ENCODE measurements around the gene RMND5A.
"Not testable (repeated sequence)": the region's sequence is repeated elsewhere in the genome, so short reads cannot be mapped to it uniquely, and the experiment has no call there.

RMND5A gene

DNA sequence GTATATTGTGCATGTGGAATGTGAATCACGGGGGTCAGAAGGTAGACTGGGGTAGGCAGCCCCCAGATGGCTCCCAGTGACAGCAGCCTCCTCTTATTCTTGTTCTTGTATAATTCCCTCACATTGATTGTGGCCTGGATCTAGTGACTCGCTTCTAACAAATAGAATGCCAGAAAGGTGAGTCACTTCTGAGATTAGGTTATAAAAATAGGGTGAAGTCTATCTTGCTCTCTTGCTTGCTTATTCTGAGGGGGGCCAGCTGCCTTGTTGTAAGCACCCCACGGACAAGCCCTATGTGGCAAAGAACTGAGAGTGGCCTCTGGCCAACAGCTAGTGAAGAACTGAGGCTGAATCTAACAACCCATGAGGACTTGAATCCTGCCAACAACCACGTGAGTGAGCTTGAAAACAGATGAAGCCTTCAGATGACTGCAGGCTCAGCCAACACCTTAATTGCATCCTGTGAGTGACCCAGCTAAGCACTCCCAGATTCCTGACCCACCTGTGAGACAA, 15.6 kb upstream of the RMND5A start:
- Histone ChIP-seq H2AFZ (ENCODE audit: insufficient read depth, low read length, poor library complexity) (no peak overlapping the region), H2BK5ac (ENCODE audit: low read depth, low read length, poor library complexity) (no peak overlapping the region)
- WGBS (ENCODE audit: extremely low coverage, insufficient coverage, insufficient read length), result no CpG with 5 or more reads among the region's 4 CpGs

GRCh38 chr2:86706220-86706619, 13.9 kb upstream of the RMND5A start:
- H3K4me1 ChIP-seq (ENCODE audit: control insufficient read depth in 1 of 2, insufficient read depth in 2 of 2, low read length in 2 of 2), result no peaks in the 10 kb centered on the region
- H4K8ac ChIP-seq (ENCODE audit: low read depth, low read length), result no peak overlapping the region
- no peak overlapping the region for H4K91ac ChIP-seq (ENCODE audit: low read depth, low read length)
- no peak overlapping the region for H3K9ac ChIP-seq (ENCODE audit: low read length)
- no peak for DNase-seq
- no peaks in the 10 kb centered on the region for H3K79me2 ChIP-seq (ENCODE audit: control insufficient read depth, insufficient read depth, low read length, poor library complexity)
- H4K12ac ChIP-seq (ENCODE audit: low read depth, low read length), result no peak overlapping the region
- H2AK5ac ChIP-seq (ENCODE audit: low read length), result no peak overlapping the region
- H2BK12ac ChIP-seq (ENCODE audit: low read length), result no peak overlapping the region
- no peaks in the 10 kb centered on the region for H3K36me3 ChIP-seq (ENCODE audit: control insufficient read depth in 1 of 2, insufficient read depth in 2 of 2, low read length in 2 of 2)
- no peaks in the 10 kb centered on the region for H3K9me3 ChIP-seq (ENCODE audit: insufficient read depth, low read depth, low read length)
- no peaks in the 10 kb centered on the region for H3K27me3 ChIP-seq (ENCODE audit: insufficient read depth, low read length)
- H3K79me1 ChIP-seq (ENCODE audit: low read length), result no peaks in the 10 kb centered on the region
- no peak overlapping the region for H3K23ac ChIP-seq (ENCODE audit: low read length)
- no peak overlapping the region for H3K4ac ChIP-seq (ENCODE audit: low read depth, low read length)
- H3K14ac ChIP-seq (ENCODE audit: low read length), result no peak overlapping the region
- H2BK5ac ChIP-seq (ENCODE audit: low read depth, low read length, poor library complexity), result no peak overlapping the region
- no peak overlapping the region for H2BK120ac ChIP-seq (ENCODE audit: insufficient read depth, low read length, poor library complexity)
- H3K27ac ChIP-seq (ENCODE audit: low read depth, low read length), result no peak overlapping the region
- WGBS (ENCODE audit: extremely low coverage, insufficient coverage, insufficient read length), result no CpG with 5 or more reads among the region's 6 CpGs
- no peak overlapping the region for H3K18ac ChIP-seq (ENCODE audit: low read length)
- H3K4me2 ChIP-seq (ENCODE audit: low read length), result no peak overlapping the region
- H3K4me3 ChIP-seq (ENCODE audit: low read depth, low read length), result no peak overlapping the region
- H2AFZ ChIP-seq (ENCODE audit: insufficient read depth, low read length, poor library complexity), result no peak overlapping the region

More for the DNA sequence above, 15.6 kb upstream of the RMND5A start:
- DNase-seq, result peak in 1 of 2 donors; percentile 21
- Histone ChIP-seq H3K79me2 (ENCODE audit: control insufficient read depth, insufficient read depth, low read length, poor library complexity) (no peaks in the 10 kb centered on the region), H2AK5ac (ENCODE audit: low read length) (no peak overlapping the region), H3K9me3 (ENCODE audit: insufficient read depth, low read depth, low read length) (no peaks in the 10 kb centered on the region), H4K8ac (ENCODE audit: low read depth, low read length) (no peak overlapping the region), H4K91ac (ENCODE audit: low read depth, low read length) (no peak overlapping the region), H3K79me1 (ENCODE audit: low read length) (no peaks in the 10 kb centered on the region), H3K27me3 (ENCODE audit: insufficient read depth, low read length) (no peaks in the 10 kb centered on the region), H3K9ac (ENCODE audit: low read length) (no peak overlapping the region), H3K4ac (ENCODE audit: low read depth, low read length) (no peak overlapping the region), H3K27ac (ENCODE audit: low read depth, low read length) (no peak overlapping the region), H3K23ac (ENCODE audit: low read length) (no peak overlapping the region), H3K36me3 (ENCODE audit: control insufficient read depth in 1 of 2, insufficient read depth in 2 of 2, low read length in 2 of 2) (no peaks in the 10 kb centered on the region), H3K4me3 (ENCODE audit: low read depth, low read length) (no peak overlapping the region), H3K4me2 (ENCODE audit: low read length) (no peak overlapping the region), H3K18ac (ENCODE audit: low read length) (no peak overlapping the region), H3K4me1 (ENCODE audit: control insufficient read depth in 1 of 2, insufficient read depth in 2 of 2, low read length in 2 of 2) (no peaks in the 10 kb centered on the region), H4K12ac (ENCODE audit: low read depth, low read length) (no peak overlapping the region), H3K14ac (ENCODE audit: low read length) (no peak overlapping the region), H2BK12ac (ENCODE audit: low read length) (no peak overlapping the region), H2BK120ac (ENCODE audit: insufficient read depth, low read length, poor library complexity) (no peak overlapping the region)

DNA sequence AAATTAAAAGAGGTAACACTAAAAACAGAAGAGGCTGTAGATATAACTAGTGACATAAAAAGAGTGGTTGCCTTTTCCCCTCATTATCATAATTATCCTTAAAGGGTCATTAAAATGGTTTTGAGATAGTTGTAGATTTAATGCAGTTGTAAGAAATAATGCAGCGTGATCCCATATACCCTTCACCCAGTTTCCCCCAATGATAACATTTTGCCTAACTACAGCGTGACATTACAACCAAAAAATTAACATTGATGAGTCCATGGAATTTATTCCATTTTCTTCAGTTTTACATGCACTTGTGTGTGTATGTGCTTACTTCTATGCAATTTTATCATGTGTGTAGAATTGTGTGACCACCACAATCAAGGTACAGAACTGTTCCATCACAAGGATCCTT, 13.2 kb upstream of the RMND5A start:
- Histone ChIP-seq H2AFZ (ENCODE audit: insufficient read depth, low read length, poor library complexity) (no peak overlapping the region), H4K12ac (ENCODE audit: low read depth, low read length) (no peak overlapping the region), H4K91ac (ENCODE audit: low read depth, low read length) (no peak overlapping the region), H3K4ac (ENCODE audit: low read depth, low read length) (no peak overlapping the region), H3K9ac (ENCODE audit: low read length) (no peak overlapping the region), H2BK12ac (ENCODE audit: low read length) (no peak overlapping the region), H3K23ac (ENCODE audit: low read length) (no peak overlapping the region), H3K79me2 (ENCODE audit: control insufficient read depth, insufficient read depth, low read length, poor library complexity) (no peaks in the 10 kb centered on the region), H3K27ac (ENCODE audit: low read depth, low read length) (no peak overlapping the region), H3K4me3 (ENCODE audit: low read depth, low read length) (no peak overlapping the region), H3K4me1 (ENCODE audit: control insufficient read depth in 1 of 2, insufficient read depth in 2 of 2, low read length in 2 of 2) (no peaks in the 10 kb centered on the region), H2BK5ac (ENCODE audit: low read depth, low read length, poor library complexity) (no peak overlapping the region), H3K27me3 (ENCODE audit: insufficient read depth, low read length) (no peaks in the 10 kb centered on the region), H2BK120ac (ENCODE audit: insufficient read depth, low read length, poor library complexity) (no peak overlapping the region), H3K14ac (ENCODE audit: low read length) (no peak overlapping the region), H3K18ac (ENCODE audit: low read length) (no peak overlapping the region), H2AK5ac (ENCODE audit: low read length) (no peak overlapping the region), H3K36me3 (ENCODE audit: control insufficient read depth in 1 of 2, insufficient read depth in 2 of 2, low read length in 2 of 2) (no peaks in the 10 kb centered on the region), H3K4me2 (ENCODE audit: low read length) (no peak overlapping the region), H3K79me1 (ENCODE audit: low read length) (no peaks in the 10 kb centered on the region), H3K9me3 (ENCODE audit: insufficient read depth, low read depth, low read length) (no peaks in the 10 kb centered on the region), H4K8ac (ENCODE audit: low read depth, low read length) (no peak overlapping the region)
- no peak for DNase-seq
- WGBS (ENCODE audit: extremely low coverage, insufficient coverage, insufficient read length), result no CpG with 5 or more reads among the region's 2 CpGs

DNA sequence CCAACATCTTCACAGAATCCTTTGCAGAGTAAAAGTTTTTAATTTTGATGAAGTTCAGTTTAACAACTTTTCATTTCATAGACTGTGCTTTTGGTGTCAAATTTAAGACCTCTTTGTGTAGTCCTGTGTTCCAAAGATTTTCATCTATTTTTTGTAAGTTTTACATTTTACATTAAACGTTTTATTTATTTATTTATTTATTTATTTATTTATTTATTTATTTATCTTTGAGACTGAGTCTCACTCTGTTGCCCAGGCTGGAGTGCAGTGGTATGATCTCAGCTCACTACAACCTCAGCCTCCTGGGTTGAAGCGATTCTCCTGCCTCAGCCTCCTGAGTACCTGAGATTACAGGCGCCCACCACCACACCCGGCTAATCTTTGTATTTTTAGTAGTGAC, 12.0 kb upstream of the RMND5A start:
- H2BK12ac ChIP-seq (ENCODE audit: low read length); H3K4me3 ChIP-seq (ENCODE audit: low read depth, low read length); H4K91ac ChIP-seq (ENCODE audit: low read depth, low read length); H3K9me3 ChIP-seq (ENCODE audit: insufficient read depth, low read depth, low read length); H3K23ac ChIP-seq (ENCODE audit: low read length); H4K8ac ChIP-seq (ENCODE audit: low read depth, low read length); H3K79me1 ChIP-seq (ENCODE audit: low read length); H3K4me2 ChIP-seq (ENCODE audit: low read length); DNase-seq; H3K18ac ChIP-seq (ENCODE audit: low read length); H3K9ac ChIP-seq (ENCODE audit: low read length); H3K27me3 ChIP-seq (ENCODE audit: insufficient read depth, low read length); H3K79me2 ChIP-seq (ENCODE audit: control insufficient read depth, insufficient read depth, low read length, poor library complexity); H3K14ac ChIP-seq (ENCODE audit: low read length); H2AFZ ChIP-seq (ENCODE audit: insufficient read depth, low read length, poor library complexity); H2AK5ac ChIP-seq (ENCODE audit: low read length); H3K4ac ChIP-seq (ENCODE audit: low read depth, low read length); H4K12ac ChIP-seq (ENCODE audit: low read depth, low read length); H3K4me1 ChIP-seq (ENCODE audit: control insufficient read depth in 1 of 2, insufficient read depth in 2 of 2, low read length in 2 of 2); H2BK5ac ChIP-seq (ENCODE audit: low read depth, low read length, poor library complexity); H3K27ac ChIP-seq (ENCODE audit: low read depth, low read length); H3K36me3 ChIP-seq (ENCODE audit: control insufficient read depth in 1 of 2, insufficient read depth in 2 of 2, low read length in 2 of 2); H2BK120ac ChIP-seq (ENCODE audit: insufficient read depth, low read length, poor library complexity): not testable (repeated sequence)
- WGBS (ENCODE audit: extremely low coverage, insufficient coverage, insufficient read length), result no CpG with 5 or more reads among the region's 4 CpGs
